Breast epithelium (tissue), 3 donors: ENCODE data around the gene KIAA0513.

Source experiments
- POLR2A ChIP-seq: fragments of 450-650 bp; IDR thresholded peaks from one replicate; pipeline ENCODE4 v1.6.1; 2016; ENCODE audit warnings: antibody characterized with exemption, mild to moderate bottlenecking, moderate library complexity
- POLR2AphosphoS5 ChIP-seq, 3 donors: sonication (generic); formaldehyde crosslinking; IDR thresholded peaks; one replicate each; pipeline ENCODE4 v1.6.1; 2017; ENCODE audit warnings: antibody characterized with exemption in 3 of 3
- TF ChIP-seq, protein P1 (sequence below), 3 donors: fragments of 450-650 bp; IDR thresholded peaks; one replicate each; pipeline ENCODE4 v1.5.1; 2016 to 2017; ENCODE audit warnings: antibody characterized with exemption in 3 of 3, mild to moderate bottlenecking in 3 of 3, moderate library complexity in 3 of 3

DNA sequence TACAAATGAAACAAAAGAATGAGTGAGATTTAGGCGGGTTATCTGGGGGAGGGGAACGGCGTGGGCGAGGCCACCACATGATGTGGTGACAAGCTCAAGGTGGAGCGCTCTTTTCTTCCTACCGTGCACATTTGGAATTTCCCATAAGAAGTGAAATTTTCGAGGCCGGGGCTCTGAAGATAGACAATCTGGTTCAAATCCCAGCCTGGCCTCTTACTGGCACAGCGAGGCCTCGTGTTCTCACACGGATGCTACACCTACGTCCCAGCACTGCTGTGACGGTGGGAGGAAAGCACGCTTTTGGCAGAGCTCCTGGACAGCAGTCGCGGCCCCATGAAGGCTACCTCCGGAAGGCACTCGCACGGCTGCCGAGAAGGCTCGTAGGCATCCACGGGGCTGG is 41.5 kb upstream of the KIAA0513 start:
- no peak for TF ChIP-seq POLR2A
- TF ChIP-seq, protein P1, sequence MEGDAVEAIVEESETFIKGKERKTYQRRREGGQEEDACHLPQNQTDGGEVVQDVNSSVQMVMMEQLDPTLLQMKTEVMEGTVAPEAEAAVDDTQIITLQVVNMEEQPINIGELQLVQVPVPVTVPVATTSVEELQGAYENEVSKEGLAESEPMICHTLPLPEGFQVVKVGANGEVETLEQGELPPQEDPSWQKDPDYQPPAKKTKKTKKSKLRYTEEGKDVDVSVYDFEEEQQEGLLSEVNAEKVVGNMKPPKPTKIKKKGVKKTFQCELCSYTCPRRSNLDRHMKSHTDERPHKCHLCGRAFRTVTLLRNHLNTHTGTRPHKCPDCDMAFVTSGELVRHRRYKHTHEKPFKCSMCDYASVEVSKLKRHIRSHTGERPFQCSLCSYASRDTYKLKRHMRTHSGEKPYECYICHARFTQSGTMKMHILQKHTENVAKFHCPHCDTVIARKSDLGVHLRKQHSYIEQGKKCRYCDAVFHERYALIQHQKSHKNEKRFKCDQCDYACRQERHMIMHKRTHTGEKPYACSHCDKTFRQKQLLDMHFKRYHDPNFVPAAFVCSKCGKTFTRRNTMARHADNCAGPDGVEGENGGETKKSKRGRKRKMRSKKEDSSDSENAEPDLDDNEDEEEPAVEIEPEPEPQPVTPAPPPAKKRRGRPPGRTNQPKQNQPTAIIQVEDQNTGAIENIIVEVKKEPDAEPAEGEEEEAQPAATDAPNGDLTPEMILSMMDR (IDR thresholded peaks at IDR 0.05) = no peak
- no peak for TF ChIP-seq POLR2AphosphoS5 (IDR thresholded peaks at IDR 0.05)
